ENCODE results near the gene NDUFS8.
A peak's percentile ranks its signal among the peaks of the same experiment; 100 is the strongest.
"Not testable (repeated sequence)": the region's sequence is repeated elsewhere in the genome, so short reads cannot be mapped to it uniquely, and the experiment has no call there.

Gene NDUFS8

DNA sequence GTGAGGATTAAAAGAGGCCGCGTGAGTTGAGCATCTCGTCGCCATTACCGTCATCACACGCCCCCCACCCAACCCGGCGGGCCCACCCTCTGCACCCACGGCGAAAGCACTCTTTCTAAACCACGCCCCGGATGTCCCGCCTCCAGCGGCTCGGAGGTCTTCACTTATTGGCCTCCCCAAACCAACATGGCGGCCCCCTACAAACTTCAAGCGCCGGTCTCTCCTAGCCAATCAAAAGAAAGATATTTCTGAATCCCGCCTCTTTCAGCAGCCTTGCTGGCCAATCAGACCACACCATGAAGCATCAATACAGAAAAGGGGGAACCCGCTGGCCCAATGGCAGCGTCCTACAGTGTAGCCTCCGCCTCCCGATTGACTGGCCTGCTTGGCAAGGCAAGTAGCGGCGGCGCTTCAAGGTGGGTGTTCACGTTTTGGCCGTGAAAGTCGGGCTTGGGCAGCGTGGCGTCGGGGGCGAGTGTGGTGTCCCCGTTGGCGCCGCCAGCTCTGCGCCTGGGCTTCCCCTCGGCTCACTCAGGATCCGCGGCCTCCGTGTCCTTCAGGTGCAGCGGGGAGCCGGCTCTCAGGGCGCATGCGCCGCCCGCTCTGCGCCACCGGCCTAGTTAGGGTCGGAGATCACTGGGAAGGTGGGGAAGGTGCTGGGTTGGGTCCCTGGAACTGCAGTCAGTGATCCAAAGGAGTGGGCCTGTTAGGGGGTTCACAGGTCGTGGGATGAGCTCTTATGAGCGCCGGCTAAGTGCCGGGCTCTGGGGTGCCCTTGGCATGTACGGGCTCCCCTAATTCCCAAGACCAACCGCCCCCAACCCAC, at the start of gene NDUFS8:
TSS of gene NDUFS8 (plus strand) at position 364 of the 826 bp plus-strand sequence. CDS start 1,471 bp downstream, outside the sequence.
- DNase-seq = peak; percentile 99

DNA sequence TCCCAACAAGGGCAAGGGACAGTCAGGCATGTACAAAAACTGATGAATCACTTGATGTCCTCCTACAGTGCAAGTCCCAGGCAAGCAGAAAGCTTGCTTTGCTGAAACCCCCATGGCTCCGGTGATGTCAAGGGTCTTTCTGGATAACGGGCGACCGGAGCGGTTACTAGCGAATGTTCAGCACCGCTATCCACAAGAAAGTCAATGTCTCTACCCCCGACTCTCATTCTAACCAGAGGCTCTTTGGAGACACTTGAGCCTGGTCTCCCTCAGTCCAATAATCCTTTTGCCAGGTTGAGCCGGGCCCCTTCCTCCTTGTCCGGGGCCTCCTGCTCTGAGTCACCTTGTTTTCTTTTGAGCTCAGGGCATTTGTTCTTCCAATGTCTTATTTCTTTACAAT, 49.3 kb upstream of the NDUFS8 start:
- DNase-seq = not testable (repeated sequence)

DNA sequence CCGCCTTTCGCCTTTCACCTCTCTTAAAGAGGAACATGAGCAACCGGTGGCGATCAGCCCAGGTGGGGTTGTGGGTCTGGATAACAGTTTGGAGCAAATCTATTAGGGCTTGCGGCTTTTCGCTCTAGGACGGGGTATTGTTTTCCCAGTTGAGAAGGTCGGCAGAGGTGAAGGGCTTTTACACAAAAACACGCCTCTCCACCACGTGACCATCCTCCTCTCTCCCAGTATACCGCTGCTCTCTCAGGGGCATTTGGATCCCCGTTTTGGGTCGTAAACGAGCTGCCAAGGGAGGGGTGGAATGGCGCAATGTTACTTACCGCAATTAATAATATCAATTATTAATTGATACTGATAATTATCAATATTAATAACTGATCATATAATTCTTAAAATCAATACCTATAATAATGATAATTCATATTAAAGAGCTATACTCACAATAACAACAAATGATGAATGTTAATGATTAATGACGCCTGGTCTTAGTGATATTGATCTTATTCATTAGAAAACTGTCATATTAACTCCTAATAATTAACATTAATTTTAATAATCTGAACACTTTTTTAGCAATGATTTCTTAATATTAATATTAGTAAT, 48.1 kb upstream of the NDUFS8 start:
- not testable (repeated sequence) for DNase-seq

DNA sequence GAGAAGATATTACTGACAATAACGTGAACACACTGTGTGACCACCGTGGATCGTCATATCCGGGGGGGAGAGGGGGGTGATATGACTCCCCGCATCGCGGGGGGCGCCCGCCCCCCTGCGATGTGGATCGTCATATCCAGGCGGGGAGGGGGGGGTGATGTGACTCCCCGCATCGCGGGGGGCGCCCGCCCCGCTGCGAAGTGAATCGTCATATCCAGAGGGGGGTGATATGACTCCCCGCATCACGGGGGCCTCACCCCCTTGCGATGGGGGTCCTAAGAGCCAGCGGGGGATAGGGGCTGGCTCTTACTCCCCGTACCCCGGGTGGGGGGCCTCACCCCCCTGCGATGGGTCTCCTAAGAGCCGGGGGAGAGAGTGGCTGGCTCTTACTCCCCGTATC, 46.5 kb upstream of the NDUFS8 start:
- DNase-seq = no peak

DNA sequence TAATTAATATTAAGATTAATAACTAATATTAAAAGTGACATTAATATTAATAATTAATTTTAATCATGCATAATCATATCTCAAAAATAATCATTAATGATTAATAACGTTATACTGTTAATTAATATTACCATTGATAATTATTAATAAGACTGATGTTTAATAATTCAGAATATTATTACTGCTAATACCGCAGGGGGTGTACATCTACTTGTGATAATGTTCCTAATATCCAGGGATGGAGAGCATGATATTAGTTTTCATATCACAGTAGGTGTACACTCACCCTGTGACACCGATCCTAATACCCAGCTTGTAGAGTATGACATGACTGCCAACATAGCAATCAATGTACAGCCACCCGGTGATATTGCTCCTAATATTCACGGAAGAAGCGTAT, 45.2 kb upstream of the NDUFS8 start:
- not testable (repeated sequence) for DNase-seq

DNA sequence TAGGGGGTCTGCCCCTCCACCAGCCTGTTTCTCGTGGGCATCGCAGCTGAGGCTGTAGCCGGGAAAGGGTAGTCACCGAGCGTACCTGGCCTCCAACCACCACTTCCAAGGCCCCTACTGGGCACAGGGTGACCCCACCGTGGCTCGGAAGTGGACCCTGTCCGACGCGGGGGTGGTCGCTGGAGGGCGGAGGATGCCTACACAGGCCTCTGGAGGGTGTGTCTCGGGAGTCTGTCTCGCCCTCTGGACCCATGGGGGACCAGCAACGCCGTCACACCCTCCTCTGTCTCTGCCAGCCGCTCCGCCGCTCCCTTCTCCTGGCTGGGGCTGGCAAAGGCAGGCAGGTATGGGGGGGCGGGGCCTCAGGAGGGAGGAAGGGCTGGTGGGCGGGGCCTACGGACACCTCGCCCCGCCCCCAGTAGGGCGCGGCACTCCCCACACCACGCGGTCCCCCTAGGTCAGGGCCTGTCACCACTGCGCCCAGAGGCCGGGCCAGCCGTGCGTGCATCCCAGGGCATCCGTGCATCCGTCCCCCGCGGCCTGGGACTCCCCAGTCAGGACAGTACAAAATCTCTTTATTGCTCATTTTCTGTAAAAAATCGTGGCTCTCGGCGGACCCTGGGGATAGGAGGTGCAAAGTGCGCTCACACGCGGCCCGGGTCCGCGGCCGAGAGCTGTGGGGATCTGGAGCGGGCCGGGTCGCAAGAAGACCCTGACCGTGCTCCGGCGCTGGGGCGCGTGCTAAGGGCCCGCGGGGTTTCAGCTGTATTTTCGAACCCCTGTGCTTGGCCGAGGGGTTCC, 39.7 kb upstream of the NDUFS8 start:
- DNase-seq = not testable (repeated sequence)

DNA sequence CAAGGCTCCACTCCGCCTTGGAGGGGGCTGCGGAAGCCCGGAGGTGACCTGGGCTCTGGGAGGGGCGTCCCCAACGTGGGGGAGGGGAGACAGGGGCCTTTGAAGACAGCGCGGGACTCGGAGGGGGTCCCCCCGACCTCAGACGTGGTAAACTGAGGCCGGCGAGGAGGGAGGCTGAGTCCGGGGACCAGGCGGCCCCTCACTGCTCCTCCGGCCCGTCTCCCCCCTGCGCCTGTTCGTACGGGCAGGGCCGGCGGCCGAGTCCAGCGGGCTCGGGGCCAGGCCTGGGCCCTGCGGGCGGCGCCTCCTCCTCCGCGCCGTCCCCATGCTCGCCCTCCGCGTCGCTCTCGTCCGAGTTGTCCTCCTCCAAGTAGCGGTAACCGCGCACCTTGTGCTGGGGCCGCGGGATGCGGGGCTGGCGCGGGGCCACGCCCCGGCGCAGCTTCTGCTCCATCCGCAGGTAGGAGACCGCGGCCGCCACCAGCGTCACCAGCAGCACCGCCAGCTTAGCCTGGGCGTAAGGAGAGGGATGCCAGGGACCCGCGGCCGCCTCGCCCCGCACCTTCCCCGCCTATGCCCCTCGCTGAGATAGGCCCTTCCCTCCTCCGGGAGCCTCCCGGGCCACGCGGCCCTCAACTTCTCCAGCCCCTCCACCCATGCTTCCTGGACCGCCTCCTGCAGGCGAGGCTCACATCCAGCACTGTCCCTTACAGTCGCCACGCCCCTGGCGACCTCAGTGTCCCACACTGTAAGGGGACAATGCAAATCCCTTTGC, 38.9 kb upstream of the NDUFS8 start:
- DNase-seq = not testable (repeated sequence)

DNA sequence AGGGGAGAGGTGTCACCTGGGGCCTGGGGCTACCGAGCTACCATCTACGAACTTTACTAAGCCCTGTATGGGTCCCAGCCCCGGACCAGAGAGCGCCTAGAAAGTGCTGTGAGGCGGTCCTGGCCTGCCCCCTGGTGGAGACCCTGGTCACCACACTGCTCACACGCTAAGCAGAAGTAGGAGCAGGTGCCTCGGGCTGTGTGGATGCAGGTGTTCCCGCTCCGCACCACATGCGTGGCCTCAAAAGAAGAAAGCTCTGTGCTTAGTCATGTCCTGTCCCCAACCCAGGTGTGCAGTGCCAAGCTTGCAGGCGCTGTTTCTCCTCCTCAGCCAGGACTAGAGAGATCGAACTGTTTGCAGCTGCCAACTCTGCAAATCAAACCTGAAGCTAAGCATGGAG, 36.7 kb upstream of the NDUFS8 start:
- DNase-seq = not testable (repeated sequence)

DNA sequence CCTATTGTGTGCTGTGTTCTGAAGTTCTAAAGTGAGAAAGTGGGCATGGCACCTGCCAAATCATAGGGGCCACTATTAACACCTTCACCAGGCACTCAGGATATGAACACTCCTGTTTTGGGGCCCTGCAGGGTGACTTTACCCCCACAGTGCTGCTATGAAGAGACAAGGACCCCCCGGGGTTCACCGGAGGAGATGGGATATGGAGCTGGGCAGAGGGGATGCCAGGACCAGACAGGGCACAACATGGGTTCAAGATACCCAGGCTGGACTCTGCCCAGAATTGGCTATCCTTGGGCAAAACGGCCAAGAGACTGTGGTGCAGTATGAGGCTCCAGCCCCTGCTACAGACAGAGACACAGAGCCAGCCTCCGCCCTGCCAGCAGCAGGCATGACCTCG, 36.1 kb upstream of the NDUFS8 start:
- DNase-seq = not testable (repeated sequence)

DNA sequence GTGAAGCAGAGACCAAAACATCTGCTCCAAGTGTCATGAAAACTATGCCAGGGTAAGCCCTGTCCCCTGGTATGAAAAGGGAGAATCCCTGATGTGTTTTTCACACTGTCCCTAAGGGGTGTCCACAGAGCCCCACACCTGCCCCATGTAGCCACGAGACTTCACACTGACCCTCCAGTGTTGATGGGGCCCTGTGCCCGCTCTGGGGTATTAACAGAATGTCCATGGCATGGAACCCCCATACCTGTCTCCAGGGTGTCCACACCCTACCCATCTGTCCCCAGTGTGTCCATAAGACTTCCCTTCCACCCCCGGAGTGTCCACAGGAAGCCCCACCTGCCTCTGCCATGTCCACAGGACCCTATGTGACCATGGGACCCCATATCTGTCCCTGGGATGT, 35.4 kb upstream of the NDUFS8 start:
- DNase-seq = not testable (repeated sequence)

DNA sequence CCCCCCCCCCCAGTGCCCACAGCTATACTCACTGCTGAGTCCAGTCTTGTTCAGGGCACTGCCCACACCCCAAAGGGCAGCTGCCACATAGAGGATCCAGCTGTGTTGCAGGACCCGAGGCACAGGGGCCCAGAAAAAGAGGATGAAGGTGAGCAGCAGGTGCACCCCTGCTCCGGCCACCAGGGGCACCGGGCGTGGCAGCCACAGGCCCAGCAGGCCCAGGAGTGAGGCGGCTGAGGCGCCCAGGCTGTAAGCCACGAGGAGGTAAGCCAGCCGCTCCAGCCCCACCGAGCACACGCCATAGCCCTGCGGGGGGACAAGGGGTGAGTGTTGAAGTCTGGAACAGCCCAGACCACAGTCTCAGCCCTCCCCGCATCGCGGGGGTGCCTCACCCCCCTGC, 34.9 kb upstream of the NDUFS8 start:
- not testable (repeated sequence) for DNase-seq

DNA sequence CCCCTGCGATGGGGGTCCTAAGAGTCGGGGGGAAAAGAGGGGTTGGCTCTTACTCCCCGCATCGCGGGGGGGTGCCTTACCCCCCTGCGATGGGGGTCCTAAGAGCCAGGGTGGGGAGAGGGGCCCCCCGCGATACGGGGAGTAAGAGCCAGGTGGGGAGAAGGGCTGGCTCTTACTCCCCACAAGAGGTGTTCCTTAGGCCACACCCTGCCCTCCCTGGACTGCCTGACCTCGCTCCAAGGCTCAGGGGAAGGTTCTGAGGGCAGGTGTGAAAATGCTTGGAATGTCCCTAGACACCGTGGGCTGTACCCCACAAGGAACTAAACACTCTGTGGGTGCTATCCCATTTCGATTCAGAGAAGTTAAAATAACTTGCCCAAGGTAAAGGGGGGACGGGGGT, 34.4 kb upstream of the NDUFS8 start:
- DNase-seq = no peak

DNA sequence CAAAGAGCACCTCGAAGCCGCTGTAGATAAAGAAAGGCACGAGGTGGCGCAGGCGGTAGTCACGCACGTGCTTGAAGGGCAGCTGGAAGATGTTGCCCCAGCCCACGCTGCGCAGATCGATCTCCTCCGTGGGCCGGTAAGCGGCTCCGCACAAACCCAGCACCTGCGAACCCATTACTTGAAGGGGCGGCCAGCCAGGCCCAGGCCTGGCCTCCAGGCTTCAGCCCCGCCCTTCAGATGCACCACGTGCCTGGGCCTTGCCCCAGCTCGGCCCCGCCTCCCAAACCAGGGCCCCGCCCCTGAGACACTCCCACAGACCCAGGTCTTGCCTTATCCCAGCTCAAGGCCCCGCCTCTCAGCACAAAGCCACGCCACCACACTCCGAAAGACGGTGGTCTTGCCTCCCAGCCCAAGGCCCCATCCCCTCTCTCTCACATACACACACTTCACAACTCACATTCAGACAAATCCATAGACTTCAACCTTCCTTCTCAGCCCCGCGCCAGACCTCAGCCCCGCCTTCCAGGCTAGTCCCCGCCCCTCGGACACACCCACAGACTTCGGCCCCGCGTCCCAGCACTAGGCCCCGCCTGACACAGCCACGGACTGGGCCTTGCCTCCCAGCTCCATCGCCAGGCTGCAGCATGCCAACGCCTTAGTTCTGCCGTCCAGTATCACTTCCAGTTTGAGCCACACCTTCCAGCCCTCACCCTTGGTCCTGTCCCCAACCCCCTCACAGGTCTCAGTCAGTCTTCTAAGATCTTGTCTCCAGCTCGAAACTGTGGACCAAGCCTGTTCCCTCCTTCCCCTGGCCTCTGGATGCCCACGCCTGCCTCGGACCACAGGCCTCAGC, 33.6 kb upstream of the NDUFS8 start:
- DNase-seq = no peak

DNA sequence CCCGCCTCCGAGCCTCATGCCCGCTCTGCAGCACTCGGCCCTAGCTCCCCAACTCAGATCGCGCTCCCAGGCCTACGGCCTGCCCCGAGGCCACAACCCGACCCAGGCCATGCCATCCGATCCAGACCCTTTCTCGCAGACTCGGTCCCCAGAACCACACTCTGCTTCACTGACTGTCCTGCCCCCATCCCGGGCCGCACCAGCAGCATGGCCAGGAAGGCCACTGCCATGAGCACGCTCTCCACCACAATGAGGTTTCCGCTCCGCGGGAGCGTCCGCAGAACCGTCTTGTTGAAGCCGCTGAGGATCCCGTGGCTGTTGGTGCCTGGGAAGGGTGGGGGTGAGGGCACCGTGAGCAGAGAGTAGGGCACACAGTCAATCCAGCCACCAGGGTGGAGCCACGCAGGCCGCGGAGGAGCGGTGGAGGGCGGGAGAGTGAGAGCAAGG, 33.0 kb upstream of the NDUFS8 start:
- DNase-seq = no peak

DNA sequence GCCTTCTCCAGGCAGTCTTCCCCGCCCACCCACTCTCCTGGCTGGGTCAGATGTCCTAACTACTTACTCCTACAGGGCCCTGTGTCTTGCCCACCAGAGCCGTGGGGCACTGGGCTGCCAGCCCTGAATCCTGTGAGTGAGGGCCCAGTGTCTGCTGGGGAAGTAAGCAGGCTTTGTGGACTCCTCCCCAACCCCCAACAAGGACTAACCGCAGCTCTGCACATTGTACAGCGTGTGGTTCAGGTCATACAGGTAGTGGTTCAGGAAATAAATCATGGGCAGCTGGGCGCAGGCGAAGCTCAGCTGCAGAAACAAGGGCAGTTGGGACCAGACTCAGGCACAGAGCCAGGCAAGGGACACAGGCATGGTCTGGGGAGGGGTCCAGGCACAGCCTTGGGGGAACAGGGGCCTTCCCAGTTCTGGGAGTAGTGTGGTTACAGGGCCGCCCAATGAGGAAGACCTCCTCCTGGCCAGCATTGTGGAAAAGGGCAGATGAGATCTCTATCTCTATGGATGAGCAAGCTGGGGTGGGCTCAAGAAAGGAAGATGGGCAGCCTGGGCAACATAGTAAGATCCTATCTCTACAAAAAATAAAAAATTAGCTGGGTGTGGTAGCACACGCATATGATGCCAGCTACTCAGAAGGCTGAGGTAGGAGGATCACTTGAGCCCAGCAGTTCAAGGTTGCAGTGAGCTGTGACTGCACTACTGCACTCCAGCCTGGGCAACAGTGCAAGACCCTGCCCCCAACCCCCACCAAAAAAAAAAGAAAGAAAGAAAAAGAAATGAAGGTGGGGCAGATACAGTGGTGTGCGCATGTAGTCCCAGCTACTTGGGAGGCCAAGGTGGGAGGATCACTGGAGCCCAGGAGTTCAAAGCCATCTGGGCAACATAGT, 32.1 kb upstream of the NDUFS8 start:
- DNase-seq = no peak

DNA sequence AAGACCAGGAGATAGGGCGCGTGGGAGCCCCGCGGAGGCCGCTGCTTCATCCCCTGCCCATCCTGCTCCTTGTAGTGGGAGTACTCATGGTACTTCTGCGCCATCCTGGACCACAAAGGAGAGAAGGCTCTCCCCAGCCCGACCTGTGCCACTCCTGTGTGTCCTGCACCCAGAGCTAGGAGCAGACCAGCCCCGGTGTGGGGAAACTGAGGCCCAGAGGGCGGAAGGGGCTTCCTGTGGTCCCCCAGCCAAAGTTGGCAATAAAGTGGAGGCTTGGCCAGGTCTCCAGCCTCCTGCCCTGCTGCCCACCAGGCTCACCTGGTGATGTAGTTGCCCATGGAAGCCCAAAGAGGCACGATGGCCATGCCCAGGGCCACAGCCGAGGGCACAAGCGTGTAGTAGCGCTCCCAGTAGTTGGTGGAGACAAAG, 31.3 kb upstream of the NDUFS8 start:
- no peak for DNase-seq

DNA sequence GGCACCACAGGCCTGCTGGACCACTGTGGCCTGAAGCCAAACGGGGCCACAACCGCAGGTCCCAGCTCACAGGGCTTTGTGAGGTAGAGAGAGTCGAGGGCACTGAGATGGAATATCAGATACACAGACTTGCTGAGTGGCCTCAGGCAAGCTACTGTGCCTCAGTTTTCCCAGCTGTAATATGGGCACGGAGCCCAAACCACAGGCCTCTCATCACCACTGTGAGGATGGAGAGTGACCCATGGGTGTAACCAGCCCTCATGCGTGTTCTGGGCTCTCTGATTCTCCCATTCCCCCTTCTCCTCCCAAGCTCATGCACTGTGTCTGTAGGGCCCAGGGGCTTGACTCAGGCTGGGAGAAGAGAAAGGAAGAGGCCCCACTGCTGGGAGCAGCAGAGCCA, 30.8 kb upstream of the NDUFS8 start:
- no peak for DNase-seq

DNA sequence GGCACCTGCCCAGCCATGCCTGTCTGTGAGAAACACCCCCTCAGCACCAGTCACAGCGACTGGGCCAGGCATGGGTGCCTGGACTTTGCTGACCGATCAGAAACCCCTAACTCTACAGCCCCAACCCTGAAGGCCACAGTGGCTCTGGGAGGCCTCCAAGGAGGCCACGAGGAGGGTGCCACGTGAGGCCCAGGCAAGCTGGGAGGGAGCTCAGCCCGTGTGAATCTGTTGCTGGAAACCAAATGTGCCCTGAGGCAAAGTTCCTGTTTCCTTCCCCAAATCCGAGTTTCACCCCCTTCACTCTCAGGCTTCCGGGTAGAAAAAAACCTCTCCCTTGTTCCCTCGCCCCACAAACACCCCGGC, 27.9 kb upstream of the NDUFS8 start:
- DNase-seq = no peak

DNA sequence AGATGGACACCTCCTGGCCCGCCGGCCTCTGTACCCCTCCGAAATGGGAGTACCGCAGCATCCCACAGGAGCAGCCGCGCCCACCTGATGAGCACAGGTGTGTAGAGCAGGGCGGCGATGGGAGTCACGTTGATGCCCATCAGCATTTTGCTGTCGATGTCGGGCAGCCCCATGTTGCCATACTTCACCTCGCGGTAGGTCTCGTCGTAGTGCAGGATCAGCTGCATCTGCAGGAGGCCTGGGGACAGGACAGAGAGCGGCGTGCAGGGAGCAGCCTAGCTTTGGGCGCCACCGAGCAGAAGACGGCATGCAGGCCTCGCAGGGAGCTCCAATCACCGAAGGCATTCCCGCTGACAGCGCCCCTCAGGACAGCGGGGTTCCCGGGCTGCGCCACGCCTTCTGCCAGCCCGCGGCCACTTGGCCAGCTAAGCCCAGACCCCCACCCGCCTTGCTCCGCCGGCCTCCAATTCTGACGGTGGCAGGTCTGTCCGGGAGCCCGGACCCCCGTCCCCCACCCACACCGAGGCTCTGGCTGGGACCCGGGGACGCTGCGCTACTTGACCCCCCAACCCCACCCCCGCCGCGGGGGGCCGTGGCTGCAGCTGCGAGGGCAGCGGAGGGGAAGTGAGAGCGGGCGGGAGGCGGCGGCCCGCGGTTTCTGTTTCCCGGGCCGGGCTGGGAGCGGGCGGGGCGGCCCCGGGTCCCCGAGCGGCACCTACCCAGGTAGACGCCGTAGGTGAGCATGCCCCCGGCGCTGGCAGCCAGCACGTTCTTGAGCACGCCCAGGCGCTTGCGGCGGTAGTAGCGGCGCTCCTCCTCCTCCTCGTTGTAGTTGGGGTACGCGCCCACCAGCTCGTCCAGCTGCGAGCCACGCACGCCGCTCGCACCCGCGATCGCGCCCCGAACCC, 27.3 kb upstream of the NDUFS8 start:
- DNase-seq = no peak
